Activated T-helper 2 cell treated with anti-CD3 and anti-CD28 coated beads, Interferon-gamma antibody, Interleukin-2, Interleukin-4, amounts not matched to agents 10 μg/mL and 5 μg/mL and 100 μg/mL, durations not matched to agents 14 hours and 24 hours and 36 hours (primary cell): ENCODE measurements around the gene GEMIN5. TPM values are rescaled to one million over a fixed set of nuclear protein-coding genes. Genes with fewer than 3 reads are reported as not detected.
A peak's percentile ranks its signal among the peaks of the same experiment; 100 is the strongest.

Experiments
- DNase-seq: peaks from one replicate; pipeline ENCODE4 v3.0.0; 2021; ENCODE audit warnings: low spot score
- H3K27ac Mint-ChIP-seq: one replicate; pipeline ENCODE4 v1.8.0; 2021; ENCODE audit warnings: mixed read lengths
- H3K27me3 Mint-ChIP-seq: one replicate; pipeline ENCODE4 v1.8.0; 2021; ENCODE audit warnings: low read depth, mixed read lengths
- H3K36me3 Mint-ChIP-seq: one replicate; pipeline ENCODE4 v1.8.0; 2021; ENCODE audit warnings: low read depth, mixed read lengths
- H3K4me1 Mint-ChIP-seq: one replicate; pipeline ENCODE4 v1.8.0; 2021; ENCODE audit warnings: low read depth, mixed read lengths
- H3K4me3 Mint-ChIP-seq: one replicate; pipeline ENCODE4 v1.8.0; 2021; ENCODE audit warnings: low read depth, mild to moderate bottlenecking, moderate library complexity, mixed read lengths
- H3K9me3 Mint-ChIP-seq: one replicate; pipeline ENCODE4 v1.8.0; 2021; ENCODE audit warnings: mixed read lengths
- intact Hi-C: fragments of 100-400 bp; cut with micrococcal nuclease; formaldehyde crosslinking; loops from one replicate; pipeline ENCODE4 v1.15.1; 2023
- total RNA-seq: library from RNA; stranded (reverse); gene quantifications from 2 replicates; pipeline ENCODE4 v1.2.3, GENCODE V29; 2022

GEMIN5 gene
- total RNA-seq, 1 donor from 2014 or later, result 33.9 TPM

DNA sequence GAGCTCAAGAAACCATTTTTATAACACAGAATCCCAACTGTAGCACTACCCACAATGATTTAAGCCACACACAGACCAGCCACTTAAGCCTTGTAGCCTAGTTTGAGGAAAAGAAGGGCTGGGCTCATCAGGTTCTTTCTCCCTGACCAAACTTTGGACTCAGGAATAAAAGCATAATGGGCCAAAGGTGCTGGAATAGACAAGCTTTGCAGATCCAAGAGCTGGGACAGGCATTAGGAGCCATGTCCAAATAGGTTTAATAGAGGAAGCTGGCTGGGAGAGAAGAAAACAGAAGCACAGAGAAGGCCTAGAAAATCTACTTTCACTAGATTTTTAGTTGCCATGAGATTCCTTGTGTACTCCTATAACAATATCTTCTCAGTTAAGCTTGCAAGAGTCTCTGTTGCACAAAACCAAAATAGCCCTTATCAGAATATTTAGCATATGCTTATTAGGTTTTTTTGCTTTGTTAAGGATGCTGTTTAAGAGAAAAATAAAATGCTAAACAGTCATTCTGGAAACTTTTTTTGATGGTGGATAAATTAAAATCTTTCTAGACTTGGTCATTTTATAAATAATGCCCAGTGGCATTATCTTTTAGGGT is 41.3 kb downstream of the GEMIN5 start:
- H3K27me3 Mint-ChIP-seq, result no peaks in the 10 kb centered on the region
- H3K4me1 Mint-ChIP-seq, result no peaks in the 10 kb centered on the region
- intact Hi-C loops, result no loop called here
- H3K27ac Mint-ChIP-seq, result no peak overlapping the region
- H3K4me3 Mint-ChIP-seq, result no peak overlapping the region
- DNase-seq, result no peak
- H3K36me3 Mint-ChIP-seq, result peaks cover 81% of the 10 kb centered on the region
- H3K9me3 Mint-ChIP-seq, result no peaks in the 10 kb centered on the region

DNA sequence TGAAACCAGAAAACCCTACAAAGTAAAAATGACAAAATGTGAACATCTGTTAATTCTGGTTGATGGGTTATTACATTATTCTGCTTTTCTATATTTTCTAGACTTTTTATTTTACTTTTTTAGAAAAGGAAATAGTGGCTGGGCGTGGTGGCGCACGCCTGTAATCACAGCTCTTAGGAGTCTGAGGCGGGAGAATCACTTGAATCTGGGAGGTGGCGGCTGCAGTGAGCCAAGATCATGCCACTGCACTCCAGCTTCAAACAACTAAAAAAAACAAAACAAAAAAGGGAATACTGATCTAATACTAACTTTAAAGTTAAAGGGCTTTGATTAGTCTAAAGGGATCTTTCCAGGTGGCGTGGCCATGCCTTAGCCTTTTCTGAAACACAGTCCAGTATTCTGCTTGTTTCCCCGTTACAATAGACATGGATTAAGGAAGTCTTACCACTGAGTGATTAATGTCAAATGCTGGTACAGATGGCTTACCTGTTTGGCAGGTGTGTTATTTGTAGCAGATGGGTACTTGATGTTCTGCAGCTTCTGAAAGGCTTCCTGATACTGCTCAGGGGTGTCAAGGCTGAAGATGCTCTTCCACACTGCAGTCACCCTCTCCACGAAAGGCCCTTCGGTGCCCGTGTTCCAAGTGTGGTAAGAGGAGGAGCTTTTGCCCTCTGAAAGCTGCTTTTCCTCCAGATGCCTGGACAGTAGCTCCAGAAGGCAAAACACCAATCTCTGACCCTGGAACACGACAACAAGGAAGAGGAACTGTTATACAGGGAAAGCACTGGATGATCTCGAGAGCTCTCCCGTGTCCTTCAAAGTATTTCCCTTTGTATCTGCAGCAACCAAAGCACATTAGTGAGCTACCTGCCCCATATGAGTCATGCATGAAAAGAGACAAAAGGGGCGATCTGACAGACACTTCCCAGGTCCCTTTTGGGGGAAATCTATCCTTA is 42.1 kb downstream of the GEMIN5 start:
- Mint-ChIP-seq H3K4me1 (no peaks in the 10 kb centered on the region), H3K4me3 (no peak overlapping the region), H3K27me3 (no peaks in the 10 kb centered on the region), H3K27ac (peak overlapping the region; percentile 8), H3K9me3 (no peaks in the 10 kb centered on the region), H3K36me3 (peaks cover 87% of the 10 kb centered on the region)
- DNase-seq, result no peak
- intact Hi-C loops, result no loop called here

DNA sequence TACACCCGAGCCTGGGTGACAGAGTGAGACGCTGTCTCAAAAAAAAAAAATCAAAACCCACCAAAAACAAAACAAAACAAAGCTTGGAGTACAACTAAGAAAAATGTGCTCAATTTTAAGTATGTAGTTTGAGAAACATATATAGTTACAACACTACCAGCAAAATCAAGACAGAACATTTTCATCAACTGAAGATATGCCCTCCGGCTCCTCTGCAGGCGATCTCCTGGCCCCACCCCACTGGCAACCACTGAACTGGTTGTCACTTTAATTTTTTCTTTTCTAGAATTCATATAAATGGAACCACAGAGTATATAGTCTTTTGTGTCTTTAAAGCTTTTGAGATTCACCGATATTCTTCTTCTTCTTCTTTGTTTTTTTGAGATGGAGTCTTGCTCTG is 44.6 kb downstream of the GEMIN5 start:
- Mint-ChIP-seq H3K27ac (no peak overlapping the region), H3K36me3 (peaks cover 81% of the 10 kb centered on the region), H3K9me3 (no peaks in the 10 kb centered on the region), H3K4me3 (no peak overlapping the region), H3K4me1 (no peaks in the 10 kb centered on the region), H3K27me3 (no peaks in the 10 kb centered on the region)
- DNase-seq, result no peak
- intact Hi-C loops, result no loop called here

DNA sequence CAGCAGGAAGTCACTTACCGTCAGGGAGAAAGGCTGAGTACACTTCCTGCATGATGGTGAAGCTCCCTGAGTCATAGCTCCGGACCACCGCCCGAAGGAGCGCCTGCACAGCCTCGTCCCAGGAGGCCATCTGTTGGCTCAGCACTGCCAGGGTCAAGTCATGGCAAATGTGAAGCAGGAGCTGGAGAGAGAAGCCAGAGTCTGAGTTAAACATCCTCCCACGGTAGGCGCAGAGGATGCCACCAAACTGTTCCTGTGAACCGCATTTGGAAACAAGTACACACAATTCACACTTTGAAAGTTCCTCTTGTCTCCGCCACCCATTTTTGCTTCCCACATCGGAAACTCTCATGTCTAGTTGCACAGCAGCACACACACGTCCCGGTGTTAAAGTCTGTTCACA is 45.6 kb downstream of the GEMIN5 start:
- DNase-seq, result no peak
- Mint-ChIP-seq H3K27me3 (no peaks in the 10 kb centered on the region), H3K36me3 (peaks cover 82% of the 10 kb centered on the region), H3K4me1 (no peaks in the 10 kb centered on the region), H3K4me3 (no peak overlapping the region), H3K9me3 (peaks cover 2% of the 10 kb centered on the region), H3K27ac (no peak overlapping the region)
- intact Hi-C loops, result no loop called here

DNA sequence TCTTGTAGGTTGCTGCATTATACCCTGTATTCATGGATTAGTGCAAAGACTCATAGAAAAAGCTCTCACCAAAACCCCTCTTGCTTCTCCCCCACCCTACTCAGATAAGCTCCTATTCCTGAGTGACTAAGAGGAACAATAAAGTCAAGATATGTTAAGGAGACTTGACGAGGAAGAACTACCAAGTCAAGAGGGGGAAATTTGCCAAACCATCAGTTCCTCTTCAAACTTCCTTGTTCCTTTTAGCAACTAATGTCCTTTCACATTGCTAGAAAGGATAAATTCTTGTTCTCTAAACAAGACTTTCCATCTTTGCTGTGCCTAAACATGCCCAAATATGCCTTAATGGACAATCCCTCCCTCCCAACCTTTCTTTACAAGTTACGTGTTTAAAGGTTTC is 52.6 kb downstream of the GEMIN5 start:
- Mint-ChIP-seq H3K36me3 (peaks cover 89% of the 10 kb centered on the region), H3K9me3 (peaks cover 28% of the 10 kb centered on the region), H3K27me3 (no peaks in the 10 kb centered on the region), H3K4me1 (no peaks in the 10 kb centered on the region), H3K27ac (no peak overlapping the region), H3K4me3 (no peak overlapping the region)
- DNase-seq, result no peak
- intact Hi-C loops, result no loop called here

DNA sequence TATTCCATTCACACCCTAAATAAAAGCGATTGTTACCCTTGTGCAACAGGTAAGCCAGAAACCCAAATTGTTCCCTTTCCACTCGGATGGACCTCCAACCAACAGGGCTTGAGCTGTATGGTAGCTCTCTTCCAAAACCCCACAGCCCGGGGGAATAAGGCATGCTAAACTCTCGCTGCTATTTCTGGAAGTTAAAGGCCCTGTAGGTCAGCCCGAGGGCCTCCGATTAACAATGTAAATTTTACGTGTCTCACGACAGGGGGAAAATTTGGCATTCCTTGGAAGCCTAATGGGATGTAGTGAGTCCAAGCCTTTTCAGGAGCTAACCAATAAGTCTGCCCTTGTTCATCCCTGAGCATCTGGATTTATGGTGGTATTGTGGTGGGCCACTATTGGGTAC is 53.6 kb downstream of the GEMIN5 start:
- intact Hi-C loops, result no loop called here
- DNase-seq, result no peak
- Mint-ChIP-seq H3K4me3 (no peak overlapping the region), H3K4me1 (no peaks in the 10 kb centered on the region), H3K9me3 (peaks cover 37% of the 10 kb centered on the region), H3K27ac (no peak overlapping the region), H3K27me3 (no peaks in the 10 kb centered on the region), H3K36me3 (peaks cover 92% of the 10 kb centered on the region)

DNA sequence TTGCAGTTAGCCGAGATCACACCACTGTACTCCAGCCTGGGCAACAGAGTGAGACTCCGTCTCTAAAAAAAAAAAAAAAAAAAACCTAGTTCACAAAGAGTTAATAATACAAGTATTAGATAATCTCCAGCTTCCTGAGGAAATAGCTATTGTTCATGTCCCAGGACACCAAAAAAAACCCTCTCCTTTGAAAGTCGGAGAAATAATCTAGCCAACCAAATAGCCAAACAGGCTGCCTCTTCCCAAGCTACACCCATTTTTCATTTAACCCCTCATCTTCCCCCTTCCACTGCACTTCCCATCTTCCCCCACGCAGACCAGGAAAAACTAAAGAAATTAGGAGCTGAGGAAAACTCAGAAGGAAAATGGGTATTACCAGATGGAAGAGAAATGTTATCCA is 56.0 kb downstream of the GEMIN5 start:
- H3K36me3 Mint-ChIP-seq, result peaks cover 90% of the 10 kb centered on the region
- H3K4me1 Mint-ChIP-seq, result no peaks in the 10 kb centered on the region
- no peaks in the 10 kb centered on the region for H3K27me3 Mint-ChIP-seq
- peaks cover 43% of the 10 kb centered on the region for H3K9me3 Mint-ChIP-seq
- H3K4me3 Mint-ChIP-seq, result no peak overlapping the region
- no peak for DNase-seq
- intact Hi-C loops, result no loop called here
- no peak overlapping the region for H3K27ac Mint-ChIP-seq

DNA sequence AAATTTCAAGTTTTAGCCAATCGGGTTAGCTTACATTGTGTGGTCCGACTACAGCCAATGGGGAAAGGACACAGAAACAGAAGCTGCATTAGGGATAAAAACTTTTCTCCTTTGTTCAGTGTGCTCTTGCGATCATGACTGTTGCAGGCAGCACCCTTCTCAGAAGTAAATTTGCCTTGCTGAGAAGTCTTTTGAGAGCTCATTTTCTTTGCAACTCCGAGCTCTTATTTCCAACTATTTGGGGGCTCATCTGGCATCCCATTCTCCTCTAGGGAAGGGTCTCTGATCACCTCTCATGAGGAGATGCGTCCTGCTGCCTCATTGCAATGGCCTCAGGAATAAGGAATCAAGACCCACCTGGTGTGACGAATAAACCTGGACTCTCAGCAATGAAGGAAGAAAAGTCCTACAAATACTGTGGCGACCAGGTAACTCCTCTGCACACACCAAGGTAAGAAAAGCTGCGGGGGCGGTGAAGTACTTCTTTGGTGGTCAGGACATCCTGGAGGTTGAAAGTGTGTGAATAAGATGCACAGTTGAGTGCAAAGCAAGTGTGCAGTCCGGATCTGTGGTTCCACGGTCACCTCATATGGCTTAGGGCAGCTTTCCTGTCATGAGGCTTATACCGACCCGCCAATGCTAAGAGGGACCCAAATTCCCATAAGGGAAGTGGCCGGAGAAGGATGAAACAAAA is 59.2 kb downstream of the GEMIN5 start:
- Mint-ChIP-seq H3K4me3 (no peak overlapping the region), H3K27ac (no peak overlapping the region), H3K9me3 (peaks cover 26% of the 10 kb centered on the region), H3K27me3 (no peaks in the 10 kb centered on the region), H3K36me3 (peaks cover 85% of the 10 kb centered on the region), H3K4me1 (no peaks in the 10 kb centered on the region)
- DNase-seq, result no peak
- intact Hi-C loops, result no loop called here

DNA sequence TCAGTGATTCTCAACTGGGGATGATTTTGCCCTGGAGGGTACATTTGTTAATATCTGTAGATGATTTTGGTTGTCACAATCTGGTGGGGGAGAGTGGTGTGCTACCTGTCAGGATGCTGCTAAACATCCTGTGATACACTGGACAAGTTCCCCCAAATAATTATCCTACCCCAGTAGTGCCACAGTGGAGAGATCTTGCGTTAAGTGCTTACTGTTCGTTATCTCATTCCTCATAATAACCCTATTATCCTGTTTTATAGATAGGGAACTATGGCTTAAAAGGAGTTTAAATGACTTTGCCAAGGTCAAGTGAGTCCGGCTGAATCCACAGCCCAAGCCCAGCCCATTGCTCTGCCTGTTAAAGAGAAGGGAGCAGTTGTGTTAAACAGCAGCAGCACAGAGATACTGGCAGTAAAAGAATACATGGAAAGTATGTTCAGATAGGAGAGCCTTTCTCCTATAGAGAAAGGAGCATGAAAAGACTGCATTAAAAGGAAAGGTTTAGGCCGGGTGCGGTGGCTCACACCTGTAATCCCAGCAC is 64.2 kb downstream of the GEMIN5 start:
- no peaks in the 10 kb centered on the region for H3K27me3 Mint-ChIP-seq
- H3K4me1 Mint-ChIP-seq, result no peaks in the 10 kb centered on the region
- DNase-seq, result no peak
- intact Hi-C loops, result no loop called here
- no peak overlapping the region for H3K4me3 Mint-ChIP-seq
- peaks cover 11% of the 10 kb centered on the region for H3K9me3 Mint-ChIP-seq
- peaks cover 68% of the 10 kb centered on the region for H3K36me3 Mint-ChIP-seq
- H3K27ac Mint-ChIP-seq, result no peak overlapping the region

DNA sequence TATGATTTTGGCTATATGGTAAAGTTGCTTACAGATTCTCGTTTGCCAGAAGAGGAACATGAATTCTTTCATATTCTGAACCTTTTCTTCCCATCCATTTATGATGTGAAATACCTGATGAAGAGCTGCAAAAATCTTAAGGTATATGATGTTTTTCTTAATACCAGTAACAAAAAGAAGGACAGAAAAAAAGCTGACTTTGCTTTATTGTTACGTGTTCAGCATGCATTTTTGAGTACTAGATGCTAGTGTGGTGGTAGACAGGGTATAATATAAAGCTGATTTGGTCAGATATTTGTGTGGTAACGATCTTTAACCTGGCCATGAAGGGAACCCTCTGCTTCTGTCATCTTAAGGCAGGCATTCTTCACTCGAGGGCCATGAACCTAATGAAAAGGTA is 66.3 kb downstream of the GEMIN5 start:
- DNase-seq, result no peak
- peaks cover 4% of the 10 kb centered on the region for H3K9me3 Mint-ChIP-seq
- peaks cover 63% of the 10 kb centered on the region for H3K36me3 Mint-ChIP-seq
- H3K4me3 Mint-ChIP-seq, result no peak overlapping the region
- intact Hi-C loops, result no loop called here
- H3K27me3 Mint-ChIP-seq, result no peaks in the 10 kb centered on the region
- no peak overlapping the region for H3K27ac Mint-ChIP-seq
- H3K4me1 Mint-ChIP-seq, result no peaks in the 10 kb centered on the region

DNA sequence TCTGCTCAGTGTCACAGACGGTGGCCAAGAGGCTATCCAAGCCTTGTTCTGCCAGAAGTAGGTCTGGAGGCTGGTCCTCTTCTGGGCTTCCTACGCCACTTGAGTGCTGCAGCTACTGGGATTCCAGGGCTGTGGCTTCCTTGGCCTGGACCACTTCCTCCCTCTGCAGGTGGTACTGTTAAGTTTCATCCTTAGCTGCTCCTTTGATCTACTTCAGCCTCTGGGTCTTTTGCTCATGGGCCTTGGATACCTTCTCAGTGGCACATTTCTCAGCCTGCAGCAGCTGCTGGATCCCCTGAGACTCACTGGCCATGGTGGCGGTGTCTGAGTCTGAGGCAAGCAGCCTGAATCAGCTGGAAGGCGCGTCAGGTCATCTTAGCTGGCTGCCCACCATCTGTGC is 69.3 kb downstream of the GEMIN5 start:
- H3K4me1 Mint-ChIP-seq, result peaks cover 8% of the 10 kb centered on the region
- H3K27ac Mint-ChIP-seq, result no peak overlapping the region
- H3K27me3 Mint-ChIP-seq, result no peaks in the 10 kb centered on the region
- H3K36me3 Mint-ChIP-seq, result peaks cover 61% of the 10 kb centered on the region
- intact Hi-C loops, result no loop called here
- no peak for DNase-seq
- H3K9me3 Mint-ChIP-seq, result no peaks in the 10 kb centered on the region
- H3K4me3 Mint-ChIP-seq, result no peak overlapping the region

DNA sequence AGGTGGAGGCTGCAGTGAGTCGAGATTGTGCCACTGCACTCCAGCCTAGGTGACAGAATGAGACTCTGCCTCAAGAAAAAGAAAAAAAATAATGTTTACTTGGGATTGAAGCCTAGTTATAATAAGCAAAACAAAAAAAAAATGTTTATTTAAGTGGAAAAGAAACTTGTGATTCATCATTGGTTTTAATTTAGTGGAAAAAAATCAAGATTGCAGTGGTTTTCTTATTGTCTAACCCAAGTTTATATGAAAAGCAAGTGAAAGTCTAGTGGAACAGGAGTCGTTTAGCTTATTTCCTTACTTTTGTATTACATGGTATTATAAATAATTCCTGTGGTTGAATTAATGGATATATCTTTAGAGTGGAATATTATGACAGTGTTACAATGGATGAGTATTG is 71.2 kb downstream of the GEMIN5 start:
- Mint-ChIP-seq H3K9me3 (no peaks in the 10 kb centered on the region), H3K27me3 (no peaks in the 10 kb centered on the region), H3K36me3 (peaks cover 66% of the 10 kb centered on the region), H3K4me3 (no peak overlapping the region), H3K4me1 (peaks cover 22% of the 10 kb centered on the region), H3K27ac (no peak overlapping the region)
- DNase-seq, result no peak
- intact Hi-C loops, result no loop called here
